Osteocyte (in vitro differentiated cells): Measurements from ENCODE around the gene ACP2. TPM values are rescaled to one million over a fixed set of nuclear protein-coding genes. Genes with fewer than 3 reads are reported as not detected.
"Not testable (repeated sequence)": the region's sequence is repeated elsewhere in the genome, so short reads cannot be mapped to it uniquely, and the experiment has no call there.

Source experiments
- DNase-seq: peaks from one replicate; pipeline ENCODE4 v3.0.0; 2021; ENCODE audit warnings: mixed read lengths; ENCODE audit not compliant: unreplicated experiment; ENCODE audit errors: extremely low spot score
- H3K27ac Mint-ChIP-seq: one replicate; pipeline ENCODE4 v1.8.0; 2021; ENCODE audit warnings: mild to moderate bottlenecking, mixed read lengths; ENCODE audit not compliant: unreplicated experiment
- H3K27me3 Mint-ChIP-seq: one replicate; pipeline ENCODE4 v1.8.0; 2021; ENCODE audit warnings: mixed read lengths; ENCODE audit not compliant: unreplicated experiment
- H3K36me3 Mint-ChIP-seq: one replicate; pipeline ENCODE4 v1.8.0; 2021; ENCODE audit warnings: mixed read lengths; ENCODE audit not compliant: unreplicated experiment
- H3K4me1 Mint-ChIP-seq: one replicate; pipeline ENCODE4 v1.8.0; 2021; ENCODE audit warnings: mixed read lengths; ENCODE audit not compliant: unreplicated experiment
- H3K4me3 Mint-ChIP-seq: one replicate; pipeline ENCODE4 v1.8.0; 2021; ENCODE audit warnings: mild to moderate bottlenecking, moderate library complexity, mixed read lengths; ENCODE audit not compliant: unreplicated experiment
- H3K9me3 Mint-ChIP-seq: one replicate; pipeline ENCODE4 v1.8.0; 2021; ENCODE audit warnings: mixed read lengths; ENCODE audit not compliant: unreplicated experiment
- CTCF ChIP-seq: fragments of 200-600 bp; sonication (generic); IDR thresholded peaks from 2 replicates; pipeline ENCODE4 v1.5.0; 2021; ENCODE audit warnings: antibody characterized with exemption, mild to moderate bottlenecking, moderate library complexity
- total RNA-seq: library from RNA; stranded (reverse); gene quantifications from 2 replicates; pipeline ENCODE4 v1.2.1, GENCODE V29; 2021

ACP2 gene
- total RNA-seq, 1 donor from 2014 or later, result 55.7 TPM

DNA sequence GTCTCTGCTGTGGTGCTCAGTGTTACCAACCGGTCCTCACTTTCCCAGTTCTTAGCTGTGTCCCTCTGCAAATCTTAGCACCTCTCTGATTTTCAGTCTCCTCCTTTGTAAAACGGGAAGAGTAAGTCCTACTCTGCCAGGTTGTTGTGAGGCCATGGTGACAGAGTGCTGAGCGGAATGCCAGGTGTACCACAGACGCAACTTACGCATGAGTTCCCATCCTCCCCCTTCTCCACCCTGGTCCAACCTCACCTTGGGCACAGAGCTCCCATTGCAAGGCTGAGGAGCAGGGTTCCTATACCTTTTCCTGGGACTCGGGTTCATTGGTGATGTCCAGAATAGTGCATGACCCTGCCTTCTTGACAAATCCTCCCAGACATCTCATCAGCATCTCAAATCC lies 41.2 kb downstream of the ACP2 start:
- Mint-ChIP-seq H3K4me3 (no peak overlapping the region), H3K4me1 (peaks cover 14% of the 10 kb centered on the region), H3K36me3 (no peaks in the 10 kb centered on the region), H3K9me3 (no peaks in the 10 kb centered on the region), H3K27me3 (no peaks in the 10 kb centered on the region), H3K27ac (no peak overlapping the region)
- no peak for DNase-seq
- TF ChIP-seq CTCF, result no peak

- not testable (repeated sequence) for H3K4me3 Mint-ChIP-seq, H3K27me3 Mint-ChIP-seq, DNase-seq, H3K36me3 Mint-ChIP-seq, H3K27ac Mint-ChIP-seq, H3K9me3 Mint-ChIP-seq
- peaks cover 14% of the 10 kb centered on the region for H3K4me1 Mint-ChIP-seq
These were observed 42.0 kb downstream of the ACP2 start for GRCh38 chr11:47206577-47206976.

GRCh38 chr11:47204637-47204989 lies 44.0 kb downstream of the ACP2 start:
- Mint-ChIP-seq H3K27ac (peak overlapping the region; percentile 90), H3K4me3 (peak overlapping the region; percentile 34)

DNA sequence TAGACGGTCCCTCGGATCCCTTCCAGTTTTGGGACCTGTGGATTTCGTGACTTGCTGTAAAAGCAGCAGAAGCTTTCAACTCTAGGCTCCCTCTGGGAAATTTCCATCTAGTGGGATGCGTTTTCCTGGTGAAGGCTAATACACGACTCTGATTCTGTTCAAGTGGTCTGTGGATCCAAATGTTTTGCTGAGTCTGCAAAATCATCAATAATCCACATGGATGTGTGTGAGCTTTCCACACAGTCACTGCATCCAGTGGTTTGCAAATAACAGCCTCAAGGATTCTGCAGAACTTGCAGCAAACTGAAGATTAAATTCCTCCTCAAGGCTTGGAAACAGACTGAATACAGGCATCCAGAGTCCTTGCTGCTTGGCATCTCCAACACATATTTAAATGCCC lies 46.0 kb downstream of the ACP2 start:
- no peaks in the 10 kb centered on the region for H3K36me3 Mint-ChIP-seq
- no peaks in the 10 kb centered on the region for H3K27me3 Mint-ChIP-seq
- no peak for DNase-seq
- peaks cover 14% of the 10 kb centered on the region for H3K4me1 Mint-ChIP-seq
- no peak overlapping the region for H3K27ac Mint-ChIP-seq
- H3K9me3 Mint-ChIP-seq, result no peaks in the 10 kb centered on the region
- no peak for TF ChIP-seq CTCF
- no peak overlapping the region for H3K4me3 Mint-ChIP-seq

More at GRCh38 chr11:47204637-47204989, 44.0 kb downstream of the ACP2 start:
- peak; percentile 11 for TF ChIP-seq CTCF
- H3K27me3 Mint-ChIP-seq, result no peaks in the 10 kb centered on the region
- H3K36me3 Mint-ChIP-seq, result no peaks in the 10 kb centered on the region
- H3K9me3 Mint-ChIP-seq, result no peaks in the 10 kb centered on the region
- no peak for DNase-seq
- peaks cover 14% of the 10 kb centered on the region for H3K4me1 Mint-ChIP-seq

DNA sequence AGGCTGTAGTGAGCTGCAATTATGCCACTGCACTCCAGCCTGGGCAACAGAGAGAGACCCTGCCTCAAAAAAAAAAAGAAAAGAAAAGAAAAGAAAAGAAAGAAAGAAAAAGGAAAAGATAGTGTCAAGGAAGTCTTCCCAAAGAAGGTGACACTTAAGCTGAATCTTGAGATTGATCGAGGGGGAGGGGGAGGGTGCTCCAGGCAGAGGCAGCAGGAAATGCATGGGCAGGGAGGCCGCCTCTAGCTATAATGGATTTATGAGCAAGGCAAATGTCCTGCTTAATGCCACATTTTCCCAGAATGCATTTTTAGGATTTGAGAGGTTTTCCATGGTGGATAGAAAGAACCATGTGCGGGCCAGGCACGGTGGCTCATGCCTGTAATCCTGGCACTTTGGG lies 47.6 kb downstream of the ACP2 start:
- no peak for DNase-seq
- no peak for TF ChIP-seq CTCF
- Mint-ChIP-seq H3K9me3 (no peaks in the 10 kb centered on the region), H3K27me3 (no peaks in the 10 kb centered on the region), H3K36me3 (no peaks in the 10 kb centered on the region), H3K4me3 (no peak overlapping the region), H3K27ac (no peak overlapping the region), H3K4me1 (peaks cover 14% of the 10 kb centered on the region)

- H3K9me3 Mint-ChIP-seq, H3K27me3 Mint-ChIP-seq, H3K4me3 Mint-ChIP-seq, DNase-seq, H3K36me3 Mint-ChIP-seq, H3K27ac Mint-ChIP-seq: not testable (repeated sequence)
- peaks cover 19% of the 10 kb centered on the region for H3K4me1 Mint-ChIP-seq
These were observed 50.5 kb downstream of the ACP2 start for GRCh38 chr11:47198161-47198560.
